Stomach smooth muscle (tissue), 2 donors: ENCODE data around the gene CDC14B.
"Not testable (repeated sequence)": the region's sequence is repeated elsewhere in the genome, so short reads cannot be mapped to it uniquely, and the experiment has no call there.

ENCODE experiments used
- H3K27ac ChIP-seq: one replicate; pipeline ENCODE4 v1.7.0; 2013; ENCODE audit warnings: mild to moderate bottlenecking, low read length, inconsistent platforms
- H3K27me3 ChIP-seq, 2 donors: one replicate each; pipeline ENCODE4 v1.7.0; 2013; ENCODE audit warnings: low read length in 2 of 2; ENCODE audit not compliant: insufficient read depth in 2 of 2, control insufficient read depth in 1 of 2
- H3K36me3 ChIP-seq, 2 donors: one replicate each; pipeline ENCODE4 v1.7.0; 2013; ENCODE audit warnings: low read length in 2 of 2; ENCODE audit not compliant: control insufficient read depth in 2 of 2, insufficient read depth in 2 of 2
- H3K4me1 ChIP-seq: one replicate; pipeline ENCODE4 v1.7.0; 2013; ENCODE audit warnings: low read length; ENCODE audit not compliant: control insufficient read depth, insufficient read depth
- H3K4me3 ChIP-seq, 2 donors: one replicate each; pipeline ENCODE4 v1.7.0; 2013; ENCODE audit warnings: low read length in 2 of 2
- H3K9ac ChIP-seq, 2 donors: one replicate each; pipeline ENCODE4 v1.7.0; 2013; ENCODE audit warnings: low read length in 2 of 2, mild to moderate bottlenecking in 1 of 2
- H3K9me3 ChIP-seq, 2 donors: one replicate each; pipeline ENCODE4 v1.7.0; 2013; ENCODE audit warnings: low read length in 2 of 2; ENCODE audit not compliant: control insufficient read depth in 2 of 2
- donor health status: healthy.
- donor health status: Pancreatic carcinoma.

The CDC14B gene

GRCh38 chr9:96559339-96559943, 60.2 kb downstream of the CDC14B start:
- Histone ChIP-seq H3K36me3 (no peaks in the 10 kb centered on the region), H3K4me1 (no peaks in the 10 kb centered on the region), H3K27ac (no peak overlapping the region), H3K27me3 (no peaks in the 10 kb centered on the region), H3K9me3 (no peaks in the 10 kb centered on the region), H3K9ac (no peak overlapping the region), H3K4me3 (no peak overlapping the region)

- Histone ChIP-seq H3K9me3 (no peaks in the 10 kb centered on the region), H3K4me1 (no peaks in the 10 kb centered on the region), H3K36me3 (no peaks in the 10 kb centered on the region), H3K27ac (no peak overlapping the region), H3K27me3 (no peaks in the 10 kb centered on the region), H3K4me3 (no peak overlapping the region), H3K9ac (no peak overlapping the region)
These were observed 61.7 kb downstream of the CDC14B start for GRCh38 chr9:96557921-96558320.

GRCh38 chr9:96556701-96557461, 62.8 kb downstream of the CDC14B start:
- no peaks in the 10 kb centered on the region for H3K4me1 ChIP-seq
- no peaks in the 10 kb centered on the region for H3K9me3 ChIP-seq
- no peaks in the 10 kb centered on the region for H3K36me3 ChIP-seq
- H3K4me3 ChIP-seq = no peak overlapping the region
- H3K27ac ChIP-seq = peak overlapping the region; percentile 3
- H3K9ac ChIP-seq = no peak overlapping the region
- H3K27me3 ChIP-seq = no peaks in the 10 kb centered on the region

- Histone ChIP-seq H3K4me3 (no peak overlapping the region), H3K9ac (no peak overlapping the region), H3K27me3 (no peaks in the 10 kb centered on the region), H3K36me3 (no peaks in the 10 kb centered on the region), H3K27ac (no peak overlapping the region), H3K9me3 (no peaks in the 10 kb centered on the region), H3K4me1 (no peaks in the 10 kb centered on the region)
These were observed 63.9 kb downstream of the CDC14B start for GRCh38 chr9:96555567-96556386.

GRCh38 chr9:96554801-96555566, 64.7 kb downstream of the CDC14B start:
- H3K27ac ChIP-seq = no peak overlapping the region
- H3K27me3 ChIP-seq = no peaks in the 10 kb centered on the region
- H3K4me3 ChIP-seq = no peak overlapping the region
- H3K9me3 ChIP-seq = no peaks in the 10 kb centered on the region
- no peak overlapping the region for H3K9ac ChIP-seq
- H3K36me3 ChIP-seq = no peaks in the 10 kb centered on the region
- H3K4me1 ChIP-seq = no peaks in the 10 kb centered on the region

- no peaks in the 10 kb centered on the region for H3K9me3 ChIP-seq
- no peak overlapping the region for H3K27ac ChIP-seq
- no peaks in the 10 kb centered on the region for H3K4me1 ChIP-seq
- no peaks in the 10 kb centered on the region for H3K36me3 ChIP-seq
- no peaks in the 10 kb centered on the region for H3K27me3 ChIP-seq
- H3K4me3 ChIP-seq = no peak overlapping the region
- H3K9ac ChIP-seq = no peak overlapping the region
These were observed 65.3 kb downstream of the CDC14B start for GRCh38 chr9:96554326-96554725.

- H3K4me1 ChIP-seq = no peaks in the 10 kb centered on the region
- H3K9me3 ChIP-seq = no peaks in the 10 kb centered on the region
- H3K9ac ChIP-seq = no peak overlapping the region
- H3K27me3 ChIP-seq = no peaks in the 10 kb centered on the region
- H3K27ac ChIP-seq = no peak overlapping the region
- H3K4me3 ChIP-seq = no peak overlapping the region
- H3K36me3 ChIP-seq = no peaks in the 10 kb centered on the region
These were observed 66.6 kb downstream of the CDC14B start for GRCh38 chr9:96553070-96553469.

GRCh38 chr9:96551403-96551802, 68.2 kb downstream of the CDC14B start:
- Histone ChIP-seq H3K9ac (no peak overlapping the region), H3K36me3 (no peaks in the 10 kb centered on the region), H3K27ac (no peak overlapping the region), H3K9me3 (no peaks in the 10 kb centered on the region), H3K27me3 (no peaks in the 10 kb centered on the region), H3K4me1 (no peaks in the 10 kb centered on the region), H3K4me3 (no peak overlapping the region)

- no peaks in the 10 kb centered on the region for H3K36me3 ChIP-seq
- no peak overlapping the region for H3K9ac ChIP-seq
- no peak overlapping the region for H3K27ac ChIP-seq
- no peaks in the 10 kb centered on the region for H3K4me1 ChIP-seq
- H3K27me3 ChIP-seq = no peaks in the 10 kb centered on the region
- no peak overlapping the region for H3K4me3 ChIP-seq
- H3K9me3 ChIP-seq = no peaks in the 10 kb centered on the region
These were observed 69.0 kb downstream of the CDC14B start for GRCh38 chr9:96550659-96551058.

- H3K9ac ChIP-seq, H3K9me3 ChIP-seq, H3K36me3 ChIP-seq, H3K4me3 ChIP-seq, H3K4me1 ChIP-seq, H3K27me3 ChIP-seq, H3K27ac ChIP-seq: not testable (repeated sequence)
These were observed 76.5 kb downstream of the CDC14B start for GRCh38 chr9:96543131-96543530.
